ENCODE data around the gene FA2H.
A peak's percentile ranks its signal among the peaks of the same experiment; 100 is the strongest.
"Not testable (repeated sequence)": the region's sequence is repeated elsewhere in the genome, so short reads cannot be mapped to it uniquely, and the experiment has no call there.

Gene FA2H

DNA sequence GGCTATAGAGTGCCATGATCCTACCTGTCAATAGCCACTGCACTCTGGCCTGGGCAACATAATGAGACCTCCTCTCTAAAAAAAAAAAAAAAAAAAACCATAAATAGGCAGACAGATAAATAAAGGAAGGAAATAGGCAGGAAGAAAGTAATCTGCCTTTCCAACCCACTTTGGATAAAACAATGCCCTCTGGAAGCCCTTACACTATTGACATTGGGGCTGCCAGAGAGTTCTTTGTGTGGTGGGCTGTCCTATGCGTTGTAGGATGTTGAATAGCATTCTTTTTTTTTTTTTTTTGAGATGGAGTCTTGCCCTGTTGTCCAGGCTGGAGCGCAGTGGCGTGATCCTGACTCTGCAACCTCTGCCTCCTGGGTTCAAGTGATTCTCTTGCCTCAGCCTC is 100.7 kb downstream of the FA2H start:
- no peak overlapping the region for H3K9ac ChIP-seq (ENCODE audit: low read depth, low read length)
- no peaks in the 10 kb centered on the region for H3K4me1 ChIP-seq (ENCODE audit: insufficient read depth, low read length)
- H3K36me3 ChIP-seq (ENCODE audit: insufficient read depth, low read length): no peaks in the 10 kb centered on the region; the same call in 1 of the 2 replicates
- no peaks in the 10 kb centered on the region for H3K9me3 ChIP-seq (ENCODE audit: control insufficient read depth, insufficient read depth, low read length)

DNA sequence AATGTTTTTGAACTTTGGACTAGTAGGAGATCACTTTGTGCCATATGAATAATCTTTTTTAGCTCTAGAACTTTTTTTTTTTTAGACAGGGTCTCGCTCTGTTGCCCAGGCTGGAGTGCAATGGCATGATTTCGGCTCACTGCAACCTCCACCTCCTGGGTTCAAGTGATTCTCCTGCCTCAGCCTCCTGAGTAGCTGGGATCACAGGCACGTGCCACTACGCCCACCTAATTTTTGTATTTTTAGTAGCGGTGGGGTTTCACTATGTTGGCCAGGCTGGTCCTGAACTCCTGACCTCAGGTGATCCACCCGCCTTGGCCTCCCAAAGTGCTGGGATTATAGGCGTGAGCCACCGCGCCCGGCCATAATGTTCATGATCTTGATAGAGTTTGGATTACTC is 105.7 kb downstream of the FA2H start:
- not testable (repeated sequence) for H3K4me1 ChIP-seq (ENCODE audit: insufficient read depth, low read length); H3K36me3 ChIP-seq (ENCODE audit: insufficient read depth, low read length); H3K9me3 ChIP-seq (ENCODE audit: control insufficient read depth, insufficient read depth, low read length); H3K9ac ChIP-seq (ENCODE audit: low read depth, low read length)

DNA sequence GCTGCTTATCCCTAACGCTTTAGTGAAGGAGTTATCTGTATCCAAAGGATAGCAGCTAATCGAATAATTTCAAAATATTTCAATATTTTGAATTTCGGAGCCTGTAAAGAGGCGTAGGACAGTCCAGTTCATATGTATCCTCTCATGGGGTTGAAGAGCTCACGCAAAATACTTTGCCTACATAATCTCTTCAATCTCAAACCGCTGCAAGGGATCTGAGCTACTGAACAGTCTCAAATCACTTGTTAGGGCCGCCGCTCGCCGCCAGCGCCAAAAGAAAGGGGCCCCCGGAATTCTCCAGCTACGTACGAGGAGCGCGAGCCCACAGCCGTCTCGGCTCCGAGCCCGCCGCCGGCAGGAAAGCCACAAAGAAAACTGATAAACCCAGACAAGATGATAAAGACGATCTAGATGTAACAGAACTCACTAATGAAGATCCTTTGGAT is 107.3 kb downstream of the FA2H start:
- Histone ChIP-seq H3K9me3 (ENCODE audit: control insufficient read depth, insufficient read depth, low read length) (no peaks in the 10 kb centered on the region), H3K9ac (ENCODE audit: low read depth, low read length) (peak overlapping the region; percentile 99), H3K4me1 (ENCODE audit: insufficient read depth, low read length) (no peaks in the 10 kb centered on the region), H3K36me3 (ENCODE audit: insufficient read depth, low read length) (peaks cover 21% of the 10 kb centered on the region)

DNA sequence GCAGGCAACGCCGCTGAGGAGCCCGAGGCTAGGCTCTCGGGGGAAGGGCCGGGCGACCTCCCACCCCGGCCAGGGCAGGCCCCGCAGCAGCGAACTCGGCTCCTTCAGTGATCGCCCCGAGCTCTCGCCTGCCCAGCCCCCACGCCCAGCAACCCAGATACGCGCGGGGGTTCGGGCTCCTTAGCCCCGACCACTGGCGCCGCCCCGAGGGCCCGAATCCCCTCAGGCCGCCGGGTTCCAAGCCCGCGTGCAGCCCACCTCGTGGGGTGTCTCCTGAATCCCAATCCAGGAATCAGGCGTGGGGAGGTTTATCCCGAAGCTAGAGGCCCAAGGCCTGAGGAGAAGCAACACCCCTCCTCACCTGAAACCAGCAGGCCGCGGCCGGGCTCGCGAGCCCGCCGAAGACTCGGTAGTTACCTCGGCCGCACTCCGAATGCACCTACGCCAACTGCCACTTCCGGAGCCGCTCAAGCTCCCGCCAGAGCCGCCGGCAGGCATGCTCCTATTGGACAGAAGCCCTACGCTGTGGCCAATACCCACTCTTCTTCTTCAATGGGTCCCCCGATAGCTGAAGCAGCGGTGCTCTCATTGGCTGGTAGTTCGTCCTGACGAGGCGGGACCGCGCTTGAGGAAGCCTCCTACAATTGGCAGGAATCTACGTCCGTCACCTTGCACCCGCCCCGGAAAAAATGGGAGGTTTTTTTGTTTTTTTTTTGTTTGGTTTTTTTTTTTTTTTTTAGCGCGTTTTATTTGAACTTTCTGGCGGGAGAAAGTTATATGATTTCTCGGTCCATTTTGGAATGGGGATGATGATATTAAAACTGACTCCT is 108.0 kb downstream of the FA2H start, which contains the start of gene RFWD3:
TSS of gene RFWD3 (minus strand) at position 453 of the 830 bp plus-strand sequence. CDS start 5,428 bp downstream, outside the sequence.
- no peaks in the 10 kb centered on the region for H3K9me3 ChIP-seq (ENCODE audit: control insufficient read depth, insufficient read depth, low read length)
- H3K9ac ChIP-seq (ENCODE audit: low read depth, low read length): peak within 1 kb of the TSS; percentile 99
- peaks cover 21% of the 10 kb centered on the region for H3K36me3 ChIP-seq (ENCODE audit: insufficient read depth, low read length)
- H3K4me1 ChIP-seq (ENCODE audit: insufficient read depth, low read length): no peaks in the 10 kb centered on the region

DNA sequence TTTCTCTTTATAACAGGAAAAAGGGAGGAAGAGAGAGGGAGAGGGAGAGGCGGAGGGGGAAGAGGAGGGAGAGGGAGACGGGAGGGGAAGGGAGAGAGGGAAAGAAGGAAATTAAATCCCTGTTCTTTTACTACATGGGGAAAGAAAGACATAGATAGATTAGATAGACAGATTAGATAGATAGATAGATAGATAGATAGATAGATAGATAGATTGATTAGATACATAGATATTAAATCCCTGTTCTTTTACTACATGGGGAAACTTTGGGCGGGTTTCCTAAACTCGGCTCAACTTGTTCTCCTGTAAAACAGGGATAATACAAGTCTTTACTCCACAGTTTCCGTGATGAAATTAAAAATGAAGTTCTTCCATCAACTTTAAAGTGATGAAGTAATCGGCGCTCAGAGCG is 108.6 kb downstream of the FA2H start:
- Histone ChIP-seq H3K36me3 (ENCODE audit: insufficient read depth, low read length) (peaks cover 23% of the 10 kb centered on the region), H3K4me1 (ENCODE audit: insufficient read depth, low read length) (no peaks in the 10 kb centered on the region), H3K9ac (ENCODE audit: low read depth, low read length) (peak overlapping the region; percentile 99)

More for the DNA sequence above, 108.6 kb downstream of the FA2H start:
- no peaks in the 10 kb centered on the region for H3K9me3 ChIP-seq (ENCODE audit: control insufficient read depth, insufficient read depth, low read length)

Data from ES-I3 (cell line).